Measurements from ENCODE around the gene MTF1.

GRCh38 chr1:37761416-37762095 is 97.8 kb downstream of the MTF1 start:
- TF ChIP-seq CTCF (conservative IDR thresholded peaks at IDR 0.05) = no peak
- TF ChIP-seq EZH2 (IDR thresholded peaks at IDR 0.05; ENCODE audit: low read depth) = no peak

Measured in PC-9 (cell line).